Mucosa of descending colon (tissue), 3 donors: ENCODE measurements around the gene CLEC4G. TPM values are rescaled to one million over a fixed set of nuclear protein-coding genes. Genes with fewer than 3 reads are reported as not detected.
A peak's percentile ranks its signal among the peaks of the same experiment; 100 is the strongest.
"Not testable (repeated sequence)": the region's sequence is repeated elsewhere in the genome, so short reads cannot be mapped to it uniquely, and the experiment has no call there.

Experiments used
- ATAC-seq: fragments of 200-7000 bp; cut with Tn5 transposase; one replicate; pipeline ENCODE4 v1.9.1; 2020; ENCODE audit warnings: mild to moderate bottlenecking, moderate library complexity
- DNase-seq, 3 donors: peaks; one replicate each; pipeline ENCODE4 v3.0.0-alpha.2; 2020
- H3K36me3 ChIP-seq: fragments of 200-600 bp; one replicate; pipeline ENCODE4 v1.8.0; 2021; ENCODE audit warnings: low read depth, mild to moderate bottlenecking
- H3K4me1 ChIP-seq: fragments of 200-600 bp; one replicate; pipeline ENCODE4 v1.8.0; 2021; ENCODE audit warnings: low read depth, mild to moderate bottlenecking
- H3K4me3 ChIP-seq: fragments of 200-600 bp; one replicate; pipeline ENCODE4 v1.8.0; 2021; ENCODE audit warnings: mild to moderate bottlenecking
- H3K9me3 ChIP-seq: fragments of 200-600 bp; one replicate; pipeline ENCODE4 v1.8.0; 2021; ENCODE audit warnings: mild to moderate bottlenecking
- intact Hi-C, 2 donors: fragments of 100-400 bp; cut with DNase I in 1 of 2; cut with micrococcal nuclease in 1 of 2; formaldehyde crosslinking; loops; one replicate each; pipeline versions ENCODE4 v1.11.0 to v1.11.1; 2022; cut with DNase I, micrococcal nuclease
- total RNA-seq, 3 donors: library from RNA; stranded (reverse); fragmentation: NEBNext Ultra II Directional in 2 of 3; extraction: Animal tissue kit (Norgen Biotek cat#: 25700) in 2 of 3; gene quantifications; one replicate each; pipeline versions ENCODE4 v1.2.1 to v1.2.4, GENCODE V29; 2021 to 2023
- TF ChIP-seq, protein P1 (sequence below): fragments of 200-600 bp; IDR thresholded peaks from one replicate; pipeline ENCODE4 v1.8.0; 2022; ENCODE audit warnings: antibody characterized with exemption, mild to moderate bottlenecking
- donor health status: DM: no; HTN: no; CAD: no; lungs with moderate emphysema.
- donor health status: DM: no; HTN: no; CAD: no.
- donor health status: DM: no; HTN: yes; CAD: no.

Gene CLEC4G
- total RNA-seq, 3 donors from 2014 or later: 1.3 to 2.5 TPM; not detected in 1

DNA sequence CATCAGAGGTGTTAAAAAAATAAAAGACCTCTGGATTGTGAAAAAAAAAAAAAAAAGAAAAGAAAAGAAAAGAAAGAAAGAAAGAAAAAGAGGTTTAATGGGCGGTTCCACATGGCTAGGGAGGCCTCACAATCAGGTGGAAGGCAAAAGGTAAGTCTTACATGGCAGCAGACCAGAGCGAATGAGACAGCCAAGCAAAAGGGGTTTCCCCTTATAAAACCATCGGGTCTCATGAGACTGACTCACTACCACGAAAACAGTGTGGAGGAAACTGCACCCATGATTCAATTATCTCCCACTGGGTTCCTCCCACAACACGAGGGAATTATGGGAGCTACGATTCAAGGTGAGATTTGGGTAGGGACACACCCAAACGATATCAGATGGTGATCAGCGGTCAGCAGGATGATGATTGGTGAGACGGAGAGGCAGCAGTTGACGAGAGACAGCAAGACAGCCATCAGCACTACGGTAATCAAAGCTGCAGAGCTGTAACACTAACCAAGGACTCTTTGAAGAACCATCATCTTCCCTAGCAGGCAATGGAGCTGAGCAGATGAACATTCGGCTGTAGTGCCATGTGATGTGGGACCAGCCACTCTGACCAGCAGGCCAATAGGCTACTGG lies 19.4 kb upstream of the CLEC4G start:
- H3K9me3 ChIP-seq: peaks cover 1% of the 10 kb centered on the region
- DNase-seq (no peak), ATAC-seq (peak; percentile 34)
- no peaks in the 10 kb centered on the region for H3K4me1 ChIP-seq
- intact Hi-C loops: no loop called here
- H3K4me3 ChIP-seq: no peak overlapping the region
- TF ChIP-seq, protein P1, sequence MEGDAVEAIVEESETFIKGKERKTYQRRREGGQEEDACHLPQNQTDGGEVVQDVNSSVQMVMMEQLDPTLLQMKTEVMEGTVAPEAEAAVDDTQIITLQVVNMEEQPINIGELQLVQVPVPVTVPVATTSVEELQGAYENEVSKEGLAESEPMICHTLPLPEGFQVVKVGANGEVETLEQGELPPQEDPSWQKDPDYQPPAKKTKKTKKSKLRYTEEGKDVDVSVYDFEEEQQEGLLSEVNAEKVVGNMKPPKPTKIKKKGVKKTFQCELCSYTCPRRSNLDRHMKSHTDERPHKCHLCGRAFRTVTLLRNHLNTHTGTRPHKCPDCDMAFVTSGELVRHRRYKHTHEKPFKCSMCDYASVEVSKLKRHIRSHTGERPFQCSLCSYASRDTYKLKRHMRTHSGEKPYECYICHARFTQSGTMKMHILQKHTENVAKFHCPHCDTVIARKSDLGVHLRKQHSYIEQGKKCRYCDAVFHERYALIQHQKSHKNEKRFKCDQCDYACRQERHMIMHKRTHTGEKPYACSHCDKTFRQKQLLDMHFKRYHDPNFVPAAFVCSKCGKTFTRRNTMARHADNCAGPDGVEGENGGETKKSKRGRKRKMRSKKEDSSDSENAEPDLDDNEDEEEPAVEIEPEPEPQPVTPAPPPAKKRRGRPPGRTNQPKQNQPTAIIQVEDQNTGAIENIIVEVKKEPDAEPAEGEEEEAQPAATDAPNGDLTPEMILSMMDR: no peak
- no peaks in the 10 kb centered on the region for H3K36me3 ChIP-seq

DNA sequence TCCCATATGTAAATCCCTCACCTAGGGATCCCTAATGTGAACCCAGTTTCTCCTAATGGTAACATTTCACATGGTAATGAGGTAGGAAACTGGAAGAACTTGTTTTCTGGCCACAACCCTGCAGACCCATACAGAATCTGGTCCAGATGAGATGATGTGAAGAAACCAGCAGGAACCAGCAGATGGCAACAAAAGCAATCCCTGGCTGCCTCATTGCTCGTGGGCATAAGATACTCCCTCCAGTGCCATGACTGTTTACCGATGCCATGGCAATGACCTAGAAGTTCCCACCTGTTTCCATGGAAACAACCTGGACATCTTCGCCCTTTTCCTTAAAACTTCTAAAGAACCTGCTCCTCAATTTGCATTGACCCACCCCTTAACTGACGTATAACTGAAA lies 16.8 kb upstream of the CLEC4G start:
- H3K36me3 ChIP-seq: no peaks in the 10 kb centered on the region
- TF ChIP-seq, protein P1: no peak
- no peak for DNase-seq
- intact Hi-C loops: no loop called here
- H3K9me3 ChIP-seq: no peaks in the 10 kb centered on the region
- peak; percentile 34 for ATAC-seq
- no peak overlapping the region for H3K4me3 ChIP-seq
- no peaks in the 10 kb centered on the region for H3K4me1 ChIP-seq

DNA sequence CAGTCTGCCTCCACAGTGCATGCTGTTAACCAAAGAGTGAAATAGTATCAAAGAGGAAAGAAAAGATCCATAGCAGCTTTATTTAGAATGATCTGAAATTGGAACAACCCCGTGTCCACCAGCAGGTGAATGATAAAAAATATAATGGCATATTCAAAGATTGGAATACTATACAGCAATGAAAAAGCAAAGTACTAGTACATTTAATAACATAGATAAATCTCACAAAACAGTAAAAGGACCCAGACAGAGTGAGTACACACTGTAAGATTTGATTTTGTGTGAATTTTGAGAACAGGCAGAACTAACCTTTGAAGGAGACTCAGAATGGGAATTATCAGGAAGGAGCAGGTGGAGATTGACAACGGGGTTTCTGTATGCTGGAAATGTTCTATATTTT lies 16.3 kb upstream of the CLEC4G start:
- H3K9me3 ChIP-seq: no peaks in the 10 kb centered on the region
- H3K4me1 ChIP-seq: no peaks in the 10 kb centered on the region
- intact Hi-C loops: no loop called here
- H3K4me3 ChIP-seq: no peak overlapping the region
- TF ChIP-seq, protein P1: no peak
- no peaks in the 10 kb centered on the region for H3K36me3 ChIP-seq
- ATAC-seq (no peak), DNase-seq (no peak)

DNA sequence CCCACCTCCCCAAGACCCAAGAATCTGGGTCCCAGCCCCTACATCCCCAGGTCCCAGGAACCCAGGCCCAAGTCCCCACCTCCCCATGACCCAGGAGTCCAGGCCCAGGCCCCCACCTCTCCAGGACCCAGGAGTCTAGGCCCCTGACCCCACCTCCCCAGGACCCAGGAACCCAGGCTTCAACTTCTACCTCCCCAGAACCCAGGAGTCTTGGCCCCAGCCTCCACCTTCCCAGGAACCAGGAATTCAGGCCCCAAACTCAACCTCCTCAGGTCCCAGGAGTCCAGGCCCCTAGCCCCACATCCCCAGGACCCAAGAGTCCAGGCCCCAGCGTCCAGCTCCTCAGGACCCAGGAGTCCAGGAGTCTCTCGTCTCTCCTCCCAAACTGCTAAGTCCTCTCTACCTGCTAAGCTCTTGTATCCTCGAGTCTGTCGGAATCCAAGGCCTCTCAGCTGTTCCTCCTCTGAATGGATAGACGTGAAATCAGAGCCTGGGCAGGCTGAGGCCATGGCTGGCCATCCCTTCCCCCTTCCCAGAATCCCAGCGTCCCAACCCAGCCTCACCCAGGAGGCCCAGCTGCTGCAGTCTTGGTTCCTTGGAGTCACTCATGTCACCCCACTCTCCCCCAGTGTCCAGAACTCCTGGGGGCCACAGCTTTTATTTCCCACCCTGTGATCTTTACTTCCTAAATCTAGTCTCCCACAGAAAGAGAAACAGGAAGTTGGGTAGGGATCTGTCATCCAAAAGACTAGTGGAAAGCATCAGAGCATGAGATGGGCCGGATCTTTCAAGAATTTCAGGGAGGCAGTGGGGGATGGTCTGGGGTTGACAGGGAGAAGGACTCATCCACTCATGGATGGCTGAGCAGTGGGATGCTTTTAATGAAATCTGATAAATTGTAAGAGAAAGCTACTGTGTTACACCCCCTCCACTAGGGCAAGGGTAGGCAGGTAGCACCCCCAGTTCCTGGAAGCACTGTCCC lies 15.3 kb upstream of the CLEC4G start, which contains the start of gene CD209:
Gene CD209 (minus strand): TSS at position 632 of the 982 bp plus-strand sequence. CDS start 23 bp downstream, at position 609.
- no peaks in the 10 kb centered on the region for H3K9me3 ChIP-seq
- TF ChIP-seq, protein P1: no peak
- no peaks in the 10 kb centered on the region for H3K4me1 ChIP-seq
- DNase-seq (no peak), ATAC-seq (no peak)
- intact Hi-C loops: no loop called here
- H3K4me3 ChIP-seq: no peak within 1 kb of the TSS
- no peaks in the 10 kb centered on the region for H3K36me3 ChIP-seq

DNA sequence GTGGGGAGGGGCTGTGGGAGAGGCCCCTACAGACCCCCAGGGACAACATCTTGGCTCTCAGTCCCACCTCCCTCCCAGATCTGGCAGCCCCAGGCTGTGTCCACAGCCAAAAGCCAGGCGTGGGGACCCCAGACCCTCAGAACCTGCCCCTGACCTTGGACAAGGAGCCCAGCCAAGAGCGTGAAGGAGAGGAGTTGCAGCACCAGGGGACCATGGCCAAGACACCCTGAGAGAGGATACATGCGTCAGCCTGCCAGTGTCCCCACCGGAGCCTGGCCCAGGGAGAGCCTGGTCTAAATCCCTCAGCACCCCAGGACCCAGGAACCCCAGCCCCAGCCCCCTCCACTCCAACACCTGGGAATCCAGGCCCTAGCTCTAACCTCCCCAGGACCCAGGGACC lies 14.4 kb upstream of the CLEC4G start:
- H3K36me3 ChIP-seq, intact Hi-C loops, H3K4me1 ChIP-seq, H3K9me3 ChIP-seq, DNase-seq, H3K4me3 ChIP-seq, ATAC-seq: not testable (repeated sequence)
